ENCODE results near the gene PARN. TPM values are rescaled to one million over a fixed set of nuclear protein-coding genes. Genes with fewer than 3 reads are reported as not detected.

PARN gene
- total RNA-seq, 2 donors from 2014 or later: 22.4 to 51.2 TPM

GRCh38 chr16:14572535-14572934 is 57.5 kb downstream of the PARN start:
- 96% methylated on average over 2 of the region's 2 CpGs for WGBS
- Histone ChIP-seq H3K4me1 (replicated peaks) (no peaks in the 10 kb centered on the region), H3K9me3 (no peaks in the 10 kb centered on the region), H3K36me3 (no peaks in the 10 kb centered on the region), H3K27ac (no peak overlapping the region), H3K4me3 (no peak overlapping the region), H3K27me3 (replicated peaks; ENCODE audit: insufficient read depth) (no peaks in the 10 kb centered on the region)
- intact Hi-C loops (cut with DNase I): no loop called here
- TF ChIP-seq POLR2A (IDR thresholded peaks at IDR 0.05): no peak
- no peak for TF ChIP-seq CTCF (IDR thresholded peaks at IDR 0.05)
- TF ChIP-seq POLR2AphosphoS5 (IDR thresholded peaks at IDR 0.05): no peak
- DNase-seq (ENCODE audit: low spot score): no peak

- DNase-seq (ENCODE audit: low spot score): no peak
- intact Hi-C loops (cut with DNase I): no loop called here
- WGBS: 61% methylated on average over 4 of the region's 4 CpGs
- no peaks in the 10 kb centered on the region for H3K27me3 ChIP-seq (replicated peaks; ENCODE audit: insufficient read depth)
- no peaks in the 10 kb centered on the region for H3K36me3 ChIP-seq
- TF ChIP-seq POLR2A (IDR thresholded peaks at IDR 0.05): no peak
- TF ChIP-seq POLR2AphosphoS5 (IDR thresholded peaks at IDR 0.05): no peak
- no peak for TF ChIP-seq CTCF (IDR thresholded peaks at IDR 0.05)
- peaks cover 6% of the 10 kb centered on the region for H3K4me1 ChIP-seq (replicated peaks)
- no peak overlapping the region for H3K27ac ChIP-seq
- H3K9me3 ChIP-seq: no peaks in the 10 kb centered on the region
- no peak overlapping the region for H3K4me3 ChIP-seq
Observed at GRCh38 chr16:14569213-14569612, 60.8 kb downstream of the PARN start.

- Histone ChIP-seq H3K27me3 (replicated peaks; ENCODE audit: insufficient read depth) (no peaks in the 10 kb centered on the region), H3K27ac (no peak overlapping the region), H3K4me3 (no peak overlapping the region), H3K4me1 (replicated peaks) (peaks cover 6% of the 10 kb centered on the region), H3K36me3 (no peaks in the 10 kb centered on the region), H3K9me3 (no peaks in the 10 kb centered on the region)
- no peak for DNase-seq (ENCODE audit: low spot score)
- TF ChIP-seq CTCF (IDR thresholded peaks at IDR 0.05) (no peak), POLR2AphosphoS5 (IDR thresholded peaks at IDR 0.05) (no peak), POLR2A (IDR thresholded peaks at IDR 0.05) (no peak)
- WGBS: 40% methylated on average over 1 of the region's 1 CpG
- intact Hi-C loops (cut with DNase I): no loop called here
Observed at GRCh38 chr16:14566599-14566998, 63.5 kb downstream of the PARN start.

- Histone ChIP-seq H3K27ac (no peak overlapping the region), H3K4me1 (replicated peaks) (peaks cover 7% of the 10 kb centered on the region), H3K36me3 (no peaks in the 10 kb centered on the region), H3K27me3 (replicated peaks; ENCODE audit: insufficient read depth) (no peaks in the 10 kb centered on the region), H3K4me3 (no peak overlapping the region), H3K9me3 (no peaks in the 10 kb centered on the region)
- TF ChIP-seq POLR2AphosphoS5 (IDR thresholded peaks at IDR 0.05): no peak
- no peak for TF ChIP-seq CTCF (IDR thresholded peaks at IDR 0.05)
- TF ChIP-seq POLR2A (IDR thresholded peaks at IDR 0.05): no peak
- intact Hi-C loops (cut with DNase I): no loop called here
- DNase-seq (ENCODE audit: low spot score): no peak
- 70% methylated on average over 2 of the region's 2 CpGs for WGBS
Observed at GRCh38 chr16:14565688-14566025, 64.4 kb downstream of the PARN start.

GRCh38 chr16:14564861-14565687 is 65.0 kb downstream of the PARN start:
- Histone ChIP-seq H3K27me3 (replicated peaks; ENCODE audit: insufficient read depth) (no peaks in the 10 kb centered on the region), H3K36me3 (no peaks in the 10 kb centered on the region), H3K27ac (no peak overlapping the region), H3K9me3 (no peaks in the 10 kb centered on the region), H3K4me1 (replicated peaks) (peaks cover 13% of the 10 kb centered on the region), H3K4me3 (no peak overlapping the region)
- 19% methylated on average over 5 of the region's 5 CpGs for WGBS
- intact Hi-C loops (cut with DNase I): no loop called here
- peak; percentile 37 for DNase-seq (ENCODE audit: low spot score)
- TF ChIP-seq POLR2AphosphoS5 (IDR thresholded peaks at IDR 0.05): peak; percentile 58
- no peak for TF ChIP-seq CTCF (IDR thresholded peaks at IDR 0.05)

Measured in prostate gland (tissue), 2 donors.